ENCODE results near the gene TBX1.

TBX1 gene

DNA sequence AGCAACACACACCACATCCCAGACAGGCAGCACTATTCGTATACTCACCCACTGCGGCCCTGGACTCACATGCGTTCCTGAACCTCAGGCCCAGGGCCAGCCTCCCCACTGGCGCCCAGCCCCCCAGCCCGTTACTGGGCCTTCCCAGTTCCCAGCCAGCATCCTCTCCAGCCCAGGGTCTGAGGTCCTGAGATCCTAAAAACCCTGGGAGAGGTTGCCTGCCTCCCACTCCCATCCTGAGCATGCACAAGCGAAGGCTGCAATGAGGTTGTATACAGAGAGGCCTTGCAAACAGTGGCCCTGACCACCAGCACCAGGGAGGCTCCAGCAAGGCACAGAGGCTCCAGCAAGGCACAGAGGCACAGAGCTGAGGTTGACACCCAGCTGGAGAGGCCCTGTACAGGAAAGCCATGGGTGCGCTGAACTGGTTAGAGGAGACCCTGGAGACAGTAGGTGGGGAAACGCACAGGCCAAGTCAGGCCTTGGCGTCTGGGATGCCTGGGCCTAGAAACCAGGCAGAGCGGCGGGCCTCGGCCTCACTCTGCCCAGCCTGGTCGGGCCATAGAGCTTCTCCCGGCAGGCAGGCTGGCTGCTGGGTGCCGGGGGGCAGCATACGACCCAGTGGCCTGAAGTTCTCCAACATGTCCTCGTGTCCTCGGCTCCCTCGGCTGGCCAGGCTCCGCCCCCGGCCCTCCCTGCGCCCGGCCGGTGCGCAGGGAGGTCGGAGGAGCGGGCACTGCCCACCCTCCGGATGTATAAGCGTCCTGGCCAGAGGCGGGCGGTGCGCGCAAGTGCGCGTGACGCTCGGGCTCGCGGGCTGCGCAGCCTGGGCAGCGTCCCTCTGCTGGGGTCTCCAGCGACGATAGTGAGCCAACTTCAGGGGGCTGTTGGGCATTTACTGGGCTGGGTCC lies 2.3 kb upstream of the TBX1 start:
- no peak for DNase-seq (ENCODE audit: low read depth)
- TF ChIP-seq, protein P1, sequence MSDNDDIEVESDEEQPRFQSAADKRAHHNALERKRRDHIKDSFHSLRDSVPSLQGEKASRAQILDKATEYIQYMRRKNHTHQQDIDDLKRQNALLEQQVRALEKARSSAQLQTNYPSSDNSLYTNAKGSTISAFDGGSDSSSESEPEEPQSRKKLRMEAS (IDR thresholded peaks at IDR 0.05; ENCODE audit: low read depth, low read length): no peak
- TF ChIP-seq, protein P2, sequence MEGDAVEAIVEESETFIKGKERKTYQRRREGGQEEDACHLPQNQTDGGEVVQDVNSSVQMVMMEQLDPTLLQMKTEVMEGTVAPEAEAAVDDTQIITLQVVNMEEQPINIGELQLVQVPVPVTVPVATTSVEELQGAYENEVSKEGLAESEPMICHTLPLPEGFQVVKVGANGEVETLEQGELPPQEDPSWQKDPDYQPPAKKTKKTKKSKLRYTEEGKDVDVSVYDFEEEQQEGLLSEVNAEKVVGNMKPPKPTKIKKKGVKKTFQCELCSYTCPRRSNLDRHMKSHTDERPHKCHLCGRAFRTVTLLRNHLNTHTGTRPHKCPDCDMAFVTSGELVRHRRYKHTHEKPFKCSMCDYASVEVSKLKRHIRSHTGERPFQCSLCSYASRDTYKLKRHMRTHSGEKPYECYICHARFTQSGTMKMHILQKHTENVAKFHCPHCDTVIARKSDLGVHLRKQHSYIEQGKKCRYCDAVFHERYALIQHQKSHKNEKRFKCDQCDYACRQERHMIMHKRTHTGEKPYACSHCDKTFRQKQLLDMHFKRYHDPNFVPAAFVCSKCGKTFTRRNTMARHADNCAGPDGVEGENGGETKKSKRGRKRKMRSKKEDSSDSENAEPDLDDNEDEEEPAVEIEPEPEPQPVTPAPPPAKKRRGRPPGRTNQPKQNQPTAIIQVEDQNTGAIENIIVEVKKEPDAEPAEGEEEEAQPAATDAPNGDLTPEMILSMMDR (IDR thresholded peaks at IDR 0.05; ENCODE audit: low read depth, low read length): no peak
- TF ChIP-seq MYC (IDR thresholded peaks at IDR 0.05; ENCODE audit: low read depth, low read length) (no peak), POLR2A (IDR thresholded peaks at IDR 0.05; ENCODE audit: extremely low read depth, insufficient read length) (no peak)
- H3K4me3 ChIP-seq (ENCODE audit: low read depth, low read length): no peak overlapping the region

DNA sequence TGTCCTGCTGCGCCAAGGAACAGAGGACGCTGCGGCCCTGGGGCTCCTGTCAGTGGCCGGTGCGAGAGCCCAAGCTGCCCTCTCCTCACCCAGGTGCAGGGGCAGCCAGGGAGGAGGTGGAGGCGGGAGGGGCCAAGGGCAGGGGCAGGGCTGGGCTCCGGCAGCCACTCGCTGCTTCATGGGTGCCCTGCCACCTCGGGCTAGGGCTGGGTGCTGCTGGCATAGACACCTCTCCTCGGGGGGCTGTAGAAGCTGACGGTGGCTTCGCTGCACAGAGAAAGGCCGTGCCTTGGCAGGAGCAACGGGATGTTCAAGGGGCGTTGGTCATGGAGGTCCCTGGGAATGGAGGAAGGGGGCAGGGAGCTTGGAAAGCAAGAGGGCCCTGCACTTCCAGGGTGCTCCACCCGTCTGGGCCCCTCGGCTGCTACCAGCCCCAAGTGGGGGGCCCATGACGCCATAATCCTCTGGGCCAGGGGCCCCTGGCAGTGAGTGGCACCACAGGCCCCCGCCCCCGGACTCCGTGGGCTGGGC lies 1.6 kb upstream of the TBX1 start:
- no peak overlapping the region for H3K4me3 ChIP-seq (ENCODE audit: low read depth, low read length)
- DNase-seq (ENCODE audit: low read depth): no peak
- TF ChIP-seq MYC (IDR thresholded peaks at IDR 0.05; ENCODE audit: low read depth, low read length): no peak
- no peak for TF ChIP-seq POLR2A (IDR thresholded peaks at IDR 0.05; ENCODE audit: extremely low read depth, insufficient read length)
- TF ChIP-seq, protein P2 (IDR thresholded peaks at IDR 0.05; ENCODE audit: low read depth, low read length): no peak
- TF ChIP-seq, protein P1 (IDR thresholded peaks at IDR 0.05; ENCODE audit: low read depth, low read length): no peak

DNA sequence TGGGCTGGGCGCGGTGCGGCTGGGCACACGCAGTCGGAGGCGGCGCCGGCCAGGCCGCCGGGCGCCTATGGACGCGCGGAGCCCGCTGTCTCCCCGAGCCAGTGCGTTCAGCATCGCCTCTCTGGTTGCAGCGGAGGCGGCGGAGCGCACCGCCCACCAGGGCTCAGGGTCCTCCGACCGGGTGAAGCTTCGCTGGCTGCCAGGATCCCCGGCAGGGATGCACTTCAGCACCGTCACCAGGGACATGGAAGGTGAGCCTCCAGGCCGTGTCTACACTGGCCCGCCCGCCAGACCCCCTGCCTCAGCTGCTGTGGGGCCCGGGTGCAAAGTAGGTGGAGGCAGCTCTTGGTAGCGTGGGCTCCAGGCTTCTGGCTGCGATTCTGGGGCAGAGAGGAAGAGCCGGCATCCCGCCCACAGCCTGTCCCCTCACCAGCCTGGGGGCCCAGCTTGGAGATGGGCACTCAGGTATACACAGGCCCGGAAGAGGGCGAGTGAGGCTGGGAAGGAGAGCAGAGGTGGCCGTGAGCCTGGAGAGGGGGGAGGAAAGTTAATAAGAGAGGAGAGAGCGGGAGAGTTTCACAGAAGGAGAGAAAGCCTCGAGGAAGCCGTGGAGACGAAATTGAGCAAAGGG lies 1.0 kb upstream of the TBX1 start:
- TF ChIP-seq, protein P2 (IDR thresholded peaks at IDR 0.05; ENCODE audit: low read depth, low read length): no peak
- TF ChIP-seq POLR2A (IDR thresholded peaks at IDR 0.05; ENCODE audit: extremely low read depth, insufficient read length) (no peak), MYC (IDR thresholded peaks at IDR 0.05; ENCODE audit: low read depth, low read length) (no peak)
- TF ChIP-seq, protein P1 (IDR thresholded peaks at IDR 0.05; ENCODE audit: low read depth, low read length): no peak
- no peak for DNase-seq (ENCODE audit: low read depth)
- no peak overlapping the region for H3K4me3 ChIP-seq (ENCODE audit: low read depth, low read length)

DNA sequence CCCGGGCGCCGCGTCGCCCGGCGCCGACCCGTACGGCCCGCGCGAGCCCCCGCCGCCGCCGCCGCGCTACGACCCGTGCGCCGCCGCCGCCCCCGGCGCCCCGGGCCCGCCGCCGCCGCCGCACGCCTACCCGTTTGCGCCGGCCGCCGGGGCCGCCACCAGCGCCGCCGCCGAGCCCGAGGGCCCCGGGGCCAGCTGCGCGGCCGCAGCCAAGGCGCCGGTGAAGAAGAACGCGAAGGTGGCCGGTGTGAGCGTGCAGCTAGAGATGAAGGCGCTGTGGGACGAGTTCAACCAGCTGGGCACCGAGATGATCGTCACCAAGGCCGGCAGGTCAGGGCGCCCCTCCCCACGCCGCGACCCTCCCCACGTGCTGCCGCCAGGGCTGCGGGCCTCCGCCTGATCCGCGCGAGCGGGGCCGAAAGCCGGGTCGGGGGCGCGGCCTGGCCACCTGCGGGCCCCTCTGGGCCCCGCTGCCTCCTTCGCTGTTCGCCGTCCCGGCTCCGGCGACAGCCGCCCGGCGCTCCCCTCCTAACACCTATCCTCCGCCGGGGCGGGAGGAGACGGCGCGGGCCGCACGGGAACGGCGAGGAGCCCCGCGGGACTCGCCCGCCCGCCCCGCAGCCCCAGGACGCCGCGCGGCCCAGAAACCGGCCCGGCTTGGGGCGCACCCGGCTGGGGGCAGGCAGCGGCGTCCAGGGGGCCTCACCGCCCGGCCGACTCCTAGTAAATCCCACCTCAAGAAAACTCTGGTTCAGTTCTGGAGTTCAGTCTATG lies 560 bp downstream of the TBX1 start:
- H3K4me3 ChIP-seq (ENCODE audit: low read depth, low read length): peak overlapping the region; percentile 76
- TF ChIP-seq, protein P2 (IDR thresholded peaks at IDR 0.05; ENCODE audit: low read depth, low read length): no peak
- TF ChIP-seq MYC (IDR thresholded peaks at IDR 0.05; ENCODE audit: low read depth, low read length) (no peak), POLR2A (IDR thresholded peaks at IDR 0.05; ENCODE audit: extremely low read depth, insufficient read length) (no peak)
- TF ChIP-seq, protein P1 (IDR thresholded peaks at IDR 0.05; ENCODE audit: low read depth, low read length): no peak
- peak; percentile 44 for DNase-seq (ENCODE audit: low read depth)

All from NB4 (cell line).